PC-3 (cell line): Measurements from ENCODE around the gene ANKUB1.

Experiments
- CTCF ChIP-seq: fragments of 300-600 bp; sonication (generic); conservative IDR thresholded peaks from 2 replicates; pipeline ENCODE4 v1.5.1; 2017; ENCODE audit warnings: antibody characterized with exemption, low read depth, mild to moderate bottlenecking, low read length
- EZH2 ChIP-seq: fragments of 300-600 bp; sonication (generic); IDR thresholded peaks from one replicate; pipeline ENCODE4 v1.6.1; 2017; ENCODE audit warnings: antibody characterized with exemption, mild to moderate bottlenecking, low read length; ENCODE audit not compliant: unreplicated experiment
- EZH2phosphoT487 ChIP-seq: fragments of 300-600 bp; sonication (generic); IDR thresholded peaks from 2 replicates; pipeline ENCODE4 v1.6.1; 2018; ENCODE audit warnings: mild to moderate bottlenecking, antibody characterized with exemption, low read length, borderline replicate concordance

- TF ChIP-seq EZH2: no peak
- no peak for TF ChIP-seq EZH2phosphoT487
- TF ChIP-seq CTCF: no peak
These were observed 23.6 kb downstream of the ANKUB1 start for GRCh38 chr3:149768704-149769103.
